OCI-LY7 (cell line): ENCODE data around the gene TGM5.

Experiments used
- EZH2phosphoT487 ChIP-seq: fragments of 200-600 bp; sonication (generic); IDR thresholded peaks from 2 replicates; pipeline ENCODE4 v1.6.1; 2018; ENCODE audit warnings: low read depth, borderline replicate concordance, mild to moderate bottlenecking, mixed run types, antibody characterized with exemption, low read length, moderate library complexity, mixed read lengths
- TF ChIP-seq, protein P1 (sequence below): fragments of 200-600 bp; sonication (generic); conservative IDR thresholded peaks from 2 replicates; pipeline ENCODE4 v1.5.1; 2014; ENCODE audit warnings: mild to moderate bottlenecking, antibody characterized with exemption, low read length, moderate library complexity, mixed read lengths

DNA sequence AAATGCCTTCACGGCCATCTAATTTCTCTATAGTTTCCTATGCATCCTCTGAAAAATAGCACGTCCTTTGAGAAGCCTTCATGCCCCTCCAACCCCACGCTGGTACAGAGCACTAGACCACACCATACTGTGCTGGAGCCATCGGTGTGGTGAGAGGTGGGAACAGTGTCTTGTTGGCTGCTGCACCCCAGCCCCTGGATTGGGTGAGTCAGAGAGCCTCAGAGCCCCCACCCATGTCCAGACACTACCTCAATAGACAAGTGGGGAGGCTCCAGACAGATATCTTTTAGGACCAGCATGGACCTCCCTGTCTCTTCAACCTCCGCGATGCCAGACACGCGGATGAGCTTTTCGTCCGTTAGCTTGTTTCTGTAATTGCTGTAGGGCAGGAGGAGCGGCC, 12.1 kb upstream of the TGM5 start:
- TF ChIP-seq, protein P1, sequence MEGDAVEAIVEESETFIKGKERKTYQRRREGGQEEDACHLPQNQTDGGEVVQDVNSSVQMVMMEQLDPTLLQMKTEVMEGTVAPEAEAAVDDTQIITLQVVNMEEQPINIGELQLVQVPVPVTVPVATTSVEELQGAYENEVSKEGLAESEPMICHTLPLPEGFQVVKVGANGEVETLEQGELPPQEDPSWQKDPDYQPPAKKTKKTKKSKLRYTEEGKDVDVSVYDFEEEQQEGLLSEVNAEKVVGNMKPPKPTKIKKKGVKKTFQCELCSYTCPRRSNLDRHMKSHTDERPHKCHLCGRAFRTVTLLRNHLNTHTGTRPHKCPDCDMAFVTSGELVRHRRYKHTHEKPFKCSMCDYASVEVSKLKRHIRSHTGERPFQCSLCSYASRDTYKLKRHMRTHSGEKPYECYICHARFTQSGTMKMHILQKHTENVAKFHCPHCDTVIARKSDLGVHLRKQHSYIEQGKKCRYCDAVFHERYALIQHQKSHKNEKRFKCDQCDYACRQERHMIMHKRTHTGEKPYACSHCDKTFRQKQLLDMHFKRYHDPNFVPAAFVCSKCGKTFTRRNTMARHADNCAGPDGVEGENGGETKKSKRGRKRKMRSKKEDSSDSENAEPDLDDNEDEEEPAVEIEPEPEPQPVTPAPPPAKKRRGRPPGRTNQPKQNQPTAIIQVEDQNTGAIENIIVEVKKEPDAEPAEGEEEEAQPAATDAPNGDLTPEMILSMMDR = no peak
- TF ChIP-seq EZH2phosphoT487 = no peak
